T-cell (primary cell): ENCODE data around the gene TGM2. TPM values are rescaled to one million over a fixed set of nuclear protein-coding genes. Genes with fewer than 3 reads are reported as not detected.

ENCODE experiments used
- ATAC-seq, 4 experiments: fragments of 200-7000 bp in 3 of 4; fragments of 150-1000 bp in 1 of 4; cut with Tn5 transposase; replicated peaks in 1 of 4; 1 replicate in 3 of 4; 2 replicates in 1 of 4; pipeline ENCODE4 v1.10.0; 2021; ENCODE audit warnings: moderate library complexity in 3 of 4, mild to moderate bottlenecking in 2 of 4, moderate number of reproducible peaks in 1 of 4
- CTCF ChIA-PET, 2 donors: fragments of 300-600 bp; sonication (Branson Sonifier 250); formaldehyde crosslinking; loops; one replicate each; lab custom pipeline; 2022; ENCODE audit warnings: antibody characterized with exemption in 2 of 2; lab: Charles Lee
- POLR2A ChIA-PET, 2 donors: fragments of 300-600 bp; sonication (Branson Sonifier 250); formaldehyde crosslinking; loops; one replicate each; lab custom pipeline; 2022; ENCODE audit warnings: antibody characterized with exemption in 2 of 2; lab: Charles Lee
- DNase-seq, 35 experiments: peaks; one replicate each; pipeline versions ENCODE4 v3.0.0 to v3.0.0-alpha.2; 2013 to 2023
- H3K27ac ChIP-seq: one replicate; pipeline ENCODE4 v1.5.1; 2013; ENCODE audit warnings: low read length
- H3K27me3 ChIP-seq, 2 experiments: replicated peaks in 1 of 2; 1 replicate in 1 of 2; 2 replicates in 1 of 2; pipeline versions ENCODE4 v1.6.1 to v1.7.0; 2013; ENCODE audit warnings: low read length in 1 of 2, mixed read lengths in 1 of 2; ENCODE audit not compliant: control insufficient read depth in 2 of 2, insufficient read depth in 2 of 2; ENCODE audit errors: extremely low read depth in 1 of 2
- H3K36me3 ChIP-seq, 2 donors: 1 replicate in 1 of 2; 2 replicates in 1 of 2; pipeline versions ENCODE4 v1.6.1 to v1.7.0; 2013; ENCODE audit warnings: low read length in 1 of 2; ENCODE audit not compliant: control insufficient read depth in 2 of 2, insufficient read depth in 1 of 2; ENCODE audit errors: extremely low read depth in 1 of 2
- H3K4me1 ChIP-seq, 2 experiments: 1 replicate in 1 of 2; 2 replicates in 1 of 2; pipeline versions ENCODE4 v1.6.1 to v1.7.0; 2013; ENCODE audit warnings: low read length in 2 of 2, mixed read lengths in 1 of 2; ENCODE audit not compliant: insufficient read depth in 2 of 2, control insufficient read depth in 1 of 2; ENCODE audit errors: extremely low read depth in 1 of 2
- H3K4me3 ChIP-seq, 2 donors: 1 replicate in 1 of 2; 2 replicates in 1 of 2; pipeline versions ENCODE4 v1.5.1 to v1.7.0; 2013; ENCODE audit warnings: mild to moderate bottlenecking in 2 of 2, low read length in 1 of 2, moderate library complexity in 1 of 2; ENCODE audit not compliant: control insufficient read depth in 1 of 2; ENCODE audit errors: extremely low read depth in 1 of 2
- H3K9me3 ChIP-seq: 2 replicates; pipeline ENCODE4 v1.7.0; 2013
- H3K27ac Mint-ChIP-seq, 2 donors: one replicate each; pipeline ENCODE4 v1.8.0; 2020 to 2021; ENCODE audit warnings: mild to moderate bottlenecking in 2 of 2, mixed read lengths in 2 of 2
- H3K27me3 Mint-ChIP-seq, 2 donors: one replicate each; pipeline ENCODE4 v1.8.0; 2021 to 2022; ENCODE audit warnings: mixed read lengths in 2 of 2
- H3K36me3 Mint-ChIP-seq: one replicate; pipeline ENCODE4 v1.8.0; 2021; ENCODE audit warnings: mixed read lengths
- H3K4me1 Mint-ChIP-seq, 3 donors: one replicate each; pipeline ENCODE4 v1.8.0; 2020 to 2022; ENCODE audit warnings: mixed read lengths in 3 of 3, mild to moderate bottlenecking in 1 of 3
- H3K4me3 Mint-ChIP-seq, 3 donors: one replicate each; pipeline ENCODE4 v1.8.0; 2020 to 2022; ENCODE audit warnings: mild to moderate bottlenecking in 3 of 3, mixed read lengths in 3 of 3, moderate library complexity in 3 of 3
- H3K9me3 Mint-ChIP-seq, 3 donors: one replicate each; pipeline ENCODE4 v1.8.0; 2020 to 2022; ENCODE audit warnings: mixed read lengths in 3 of 3
- WGBS: methylation state at CpG from one replicate; pipeline ENCODE4 v1.1.5; 2013; ENCODE audit warnings: missing lambda C conversion rate; ENCODE audit not compliant: insufficient coverage; 5-methylcytosine and 5-hydroxymethylcytosine counted together
- total RNA-seq, 35 experiments: library from RNA in 6 of 35; stranded (reverse) in 6 of 35; fragments of 120-200 nt in 1 of 35; gene quantifications; one replicate each; pipeline versions ENCODE4 v1.2.1 to v1.2.4 and lab custom pipeline; 2013 to 2026

The TGM2 gene
- total RNA-seq, 5 donors from 2014 or later (not counting 1 experiment from before 2014, with no cell fraction given) = 0.62 to 1.8 (median 1.2) TPM; not detected in 2

- Histone ChIP-seq H3K27ac (no peak overlapping the region), H3K36me3 (no peaks in the 10 kb centered on the region), H3K9me3 (no peaks in the 10 kb centered on the region), H3K27me3 (no peaks in the 10 kb centered on the region), H3K4me3 (no peak overlapping the region), H3K4me1 (no peaks in the 10 kb centered on the region)
- ChIA-PET POLR2A (no interaction called here), CTCF (no interaction called here)
- WGBS = 85% methylated on average over 2 of the region's 8 CpGs
- Mint-ChIP-seq H3K36me3 (no peaks in the 10 kb centered on the region), H3K4me1 (no peaks in the 10 kb centered on the region), H3K27ac (no peak overlapping the region), H3K4me3 (no peak overlapping the region), H3K27me3 (no peaks in the 10 kb centered on the region), H3K9me3 (no peaks in the 10 kb centered on the region)
- DNase-seq = no peak
- ATAC-seq = no peak
These were observed 52.2 kb downstream of the TGM2 start for GRCh38 chr20:38112930-38113294.

GRCh38 chr20:38112261-38112929, 52.7 kb downstream of the TGM2 start:
- POLR2A ChIA-PET = no interaction called here
- Mint-ChIP-seq H3K4me1 (no peaks in the 10 kb centered on the region), H3K36me3 (no peaks in the 10 kb centered on the region), H3K4me3 (no peak overlapping the region), H3K27ac (no peak overlapping the region), H3K27me3 (no peaks in the 10 kb centered on the region), H3K9me3 (no peaks in the 10 kb centered on the region)
- no peaks in the 10 kb centered on the region for H3K27me3 ChIP-seq
- CTCF ChIA-PET = no interaction called here
- no peaks in the 10 kb centered on the region for H3K36me3 ChIP-seq
- no peak overlapping the region for H3K27ac ChIP-seq
- ATAC-seq = no peak
- no peak for DNase-seq
- H3K4me1 ChIP-seq = no peaks in the 10 kb centered on the region
- H3K9me3 ChIP-seq = no peaks in the 10 kb centered on the region
- WGBS = 77% methylated on average over 12 of the region's 14 CpGs
- H3K4me3 ChIP-seq = no peak overlapping the region

GRCh38 chr20:38111366-38112232, 53.5 kb downstream of the TGM2 start:
- Histone ChIP-seq H3K27ac (no peak overlapping the region), H3K9me3 (no peaks in the 10 kb centered on the region), H3K4me3 (no peak overlapping the region), H3K4me1 (no peaks in the 10 kb centered on the region), H3K27me3 (no peaks in the 10 kb centered on the region), H3K36me3 (no peaks in the 10 kb centered on the region)
- 88% methylated on average over 6 of the region's 8 CpGs for WGBS
- Mint-ChIP-seq H3K27ac (no peak overlapping the region), H3K9me3 (no peaks in the 10 kb centered on the region), H3K4me3 (no peak overlapping the region), H3K36me3 (no peaks in the 10 kb centered on the region), H3K27me3 (no peaks in the 10 kb centered on the region), H3K4me1 (no peaks in the 10 kb centered on the region)
- ChIA-PET CTCF (no interaction called here), POLR2A (no interaction called here)
- no peak for ATAC-seq
- DNase-seq = no peak

GRCh38 chr20:38110525-38111178, 54.4 kb downstream of the TGM2 start:
- no peaks in the 10 kb centered on the region for H3K36me3 ChIP-seq
- WGBS = 94% methylated on average over 8 of the region's 8 CpGs
- POLR2A ChIA-PET = no interaction called here
- no peak overlapping the region for H3K27ac ChIP-seq
- H3K27me3 Mint-ChIP-seq = no peaks in the 10 kb centered on the region
- no peaks in the 10 kb centered on the region for H3K9me3 Mint-ChIP-seq
- no peaks in the 10 kb centered on the region for H3K27me3 ChIP-seq
- no peaks in the 10 kb centered on the region for H3K36me3 Mint-ChIP-seq
- no peaks in the 10 kb centered on the region for H3K4me1 ChIP-seq
- ATAC-seq = no peak
- no peaks in the 10 kb centered on the region for H3K4me1 Mint-ChIP-seq
- no peak overlapping the region for H3K27ac Mint-ChIP-seq
- no peaks in the 10 kb centered on the region for H3K9me3 ChIP-seq
- no peak overlapping the region for H3K4me3 ChIP-seq
- no peak overlapping the region for H3K4me3 Mint-ChIP-seq
- DNase-seq = no peak
- CTCF ChIA-PET = interaction anchor here in 1 of 2 donors (0.5 kb wide), 1 partner anchor 410 kb away, joined by 6 read pairs; no protein-coding TSS in a partner anchor

- Histone ChIP-seq H3K27me3 (no peaks in the 10 kb centered on the region), H3K4me1 (no peaks in the 10 kb centered on the region), H3K9me3 (no peaks in the 10 kb centered on the region), H3K36me3 (no peaks in the 10 kb centered on the region), H3K27ac (no peak overlapping the region), H3K4me3 (no peak overlapping the region)
- ChIA-PET CTCF (interaction anchor here in 1 of 2 donors (0.5 kb wide), 1 partner anchor 411 kb away, joined by 6 read pairs; no protein-coding TSS in a partner anchor), POLR2A (no interaction called here)
- H3K27me3 Mint-ChIP-seq = no peaks in the 10 kb centered on the region
- 96% methylated on average over 4 of the region's 8 CpGs for WGBS
- no peaks in the 10 kb centered on the region for H3K36me3 Mint-ChIP-seq
- no peak overlapping the region for H3K27ac Mint-ChIP-seq
- ATAC-seq (no peak), DNase-seq (no peak)
- H3K9me3 Mint-ChIP-seq = no peaks in the 10 kb centered on the region
- H3K4me1 Mint-ChIP-seq = no peaks in the 10 kb centered on the region
- no peak overlapping the region for H3K4me3 Mint-ChIP-seq
These were observed 55.2 kb downstream of the TGM2 start for GRCh38 chr20:38109591-38110524.
